Camera-type eye (tissue), 1 donor: ENCODE measurements around the gene TNFSF8. TPM values are rescaled to one million over a fixed set of nuclear protein-coding genes. Genes with fewer than 3 reads are reported as not detected.

Experiments used
- total RNA-seq: library from RNA; depleted of rRNA; stranded (reverse); fragments of >200 nt; gene quantifications from one replicate; pipeline ENCODE4 v1.2.3, GENCODE V29; 2014

TNFSF8 gene
- total RNA-seq = 0.16 TPM

GRCh38 chr9:114930056-114930812 is at the start of gene TNFSF8:
TNFSF8 (minus strand) TSS chr9:114930591; CDS start chr9:114930303, 288 bp downstream.

Other genes starting within 250 kb of the TNFSF8 start
- gene TEX48, start 248.4 kb downstream of the TNFSF8 start, total RNA-seq = not detected
- 1.0 TPM for gene TNFSF15, start 124.6 kb downstream of the TNFSF8 start, total RNA-seq
- 44.4 TPM for gene TNC, start 187.6 kb upstream of the TNFSF8 start, total RNA-seq